ENCODE results near the gene PDLIM4.

PDLIM4 gene

GRCh38 chr5:132275367-132276220 lies 18.1 kb downstream of the PDLIM4 start:
- H3K9ac ChIP-seq (ENCODE audit: low read depth, low read length, poor library complexity): no peak overlapping the region
- no peak overlapping the region for H2BK15ac ChIP-seq (ENCODE audit: low read length)
- no peak overlapping the region for H3K4ac ChIP-seq (ENCODE audit: low read length)
- H4K8ac ChIP-seq (ENCODE audit: low read depth, low read length): no peak overlapping the region
- no peak overlapping the region for H4K91ac ChIP-seq (ENCODE audit: low read depth, low read length, poor library complexity)
- no peaks in the 10 kb centered on the region for H3K9me3 ChIP-seq (replicated peaks in 1 of 2; ENCODE audit: control insufficient read depth in 2 of 2, insufficient read depth in 1 of 2, low read depth in 1 of 2, low read length in 2 of 2)
- H3K4me3 ChIP-seq (ENCODE audit: low read length in 2 of 2): no peak overlapping the region
- no peak overlapping the region for H2AFZ ChIP-seq (ENCODE audit: low read length)
- no peaks in the 10 kb centered on the region for H3K27me3 ChIP-seq (ENCODE audit: control insufficient read depth in 3 of 3, insufficient read depth in 3 of 3, low read depth in 1 of 3, low read length in 3 of 3)
- no peak for DNase-seq (ENCODE audit: low spot score)
- H3K18ac ChIP-seq (ENCODE audit: low read length): no peak overlapping the region
- H2BK12ac ChIP-seq (ENCODE audit: low read length): no peak overlapping the region
- no peak overlapping the region for H2BK5ac ChIP-seq (ENCODE audit: low read length)
- no peak overlapping the region for H2AK5ac ChIP-seq (ENCODE audit: low read depth, low read length)
- H3K14ac ChIP-seq (ENCODE audit: low read length): no peak overlapping the region
- H3K36me3 ChIP-seq (replicated peaks in 1 of 2; ENCODE audit: control insufficient read depth in 2 of 2, insufficient read depth in 2 of 2, low read length in 2 of 2): peaks cover 0 to 2% of the 10 kb centered on the region in 2 donors
- no peak overlapping the region for H3K27ac ChIP-seq (replicated peaks; ENCODE audit: low read length)
- H3K79me1 ChIP-seq (ENCODE audit: low read depth, low read length): no peaks in the 10 kb centered on the region
- H3K23ac ChIP-seq (ENCODE audit: low read depth, low read length, poor library complexity): no peak overlapping the region
- no peak overlapping the region for H3K4me2 ChIP-seq (ENCODE audit: insufficient read depth, low read length, poor library complexity, severe bottlenecking)
- H3K4me1 ChIP-seq (ENCODE audit: control insufficient read depth in 2 of 2, insufficient read depth in 1 of 2, low read depth in 1 of 2, low read length in 2 of 2): peaks cover 6 to 8% of the 10 kb centered on the region in 2 donors
- H2BK120ac ChIP-seq (ENCODE audit: low read depth, low read length): no peak overlapping the region
- no CpG with 5 or more reads among the region's 5 CpGs for WGBS, 2 donors (ENCODE audit: extremely low coverage in 2 of 2, insufficient read length in 2 of 2, insufficient replicate concordance in 1 of 2)

- peaks cover 6 to 8% of the 10 kb centered on the region in 2 donors for H3K4me1 ChIP-seq (ENCODE audit: control insufficient read depth in 2 of 2, insufficient read depth in 1 of 2, low read depth in 1 of 2, low read length in 2 of 2)
- H3K9ac ChIP-seq (ENCODE audit: low read depth, low read length, poor library complexity): no peak overlapping the region
- no peak overlapping the region for H2AK5ac ChIP-seq (ENCODE audit: low read depth, low read length)
- no peak overlapping the region for H3K23ac ChIP-seq (ENCODE audit: low read depth, low read length, poor library complexity)
- no peaks in the 10 kb centered on the region for H3K79me1 ChIP-seq (ENCODE audit: low read depth, low read length)
- no peak for DNase-seq (ENCODE audit: low spot score)
- no peak overlapping the region for H2BK120ac ChIP-seq (ENCODE audit: low read depth, low read length)
- H3K27ac ChIP-seq (replicated peaks; ENCODE audit: low read length): no peak overlapping the region
- H3K14ac ChIP-seq (ENCODE audit: low read length): no peak overlapping the region
- H3K36me3 ChIP-seq (replicated peaks in 1 of 2; ENCODE audit: control insufficient read depth in 2 of 2, insufficient read depth in 2 of 2, low read length in 2 of 2): peaks cover 0 to under 1% of the 10 kb centered on the region in 2 donors
- H3K27me3 ChIP-seq (ENCODE audit: control insufficient read depth in 3 of 3, insufficient read depth in 3 of 3, low read depth in 1 of 3, low read length in 3 of 3): no peaks in the 10 kb centered on the region
- no peak overlapping the region for H2BK12ac ChIP-seq (ENCODE audit: low read length)
- no peak overlapping the region for H4K8ac ChIP-seq (ENCODE audit: low read depth, low read length)
- H3K4me3 ChIP-seq (ENCODE audit: low read length in 2 of 2): no peak overlapping the region
- WGBS, 2 donors (ENCODE audit: extremely low coverage in 2 of 2, insufficient read length in 2 of 2, insufficient replicate concordance in 1 of 2): no CpG with 5 or more reads among the region's 6 CpGs
- H3K4me2 ChIP-seq (ENCODE audit: insufficient read depth, low read length, poor library complexity, severe bottlenecking): no peak overlapping the region
- no peak overlapping the region for H3K18ac ChIP-seq (ENCODE audit: low read length)
- no peak overlapping the region for H3K4ac ChIP-seq (ENCODE audit: low read length)
- no peaks in the 10 kb centered on the region for H3K9me3 ChIP-seq (replicated peaks in 1 of 2; ENCODE audit: control insufficient read depth in 2 of 2, insufficient read depth in 1 of 2, low read depth in 1 of 2, low read length in 2 of 2)
- H4K91ac ChIP-seq (ENCODE audit: low read depth, low read length, poor library complexity): no peak overlapping the region
- H2BK5ac ChIP-seq (ENCODE audit: low read length): no peak overlapping the region
- no peak overlapping the region for H2AFZ ChIP-seq (ENCODE audit: low read length)
- H2BK15ac ChIP-seq (ENCODE audit: low read length): no peak overlapping the region
Observed at GRCh38 chr5:132277256-132277655, 19.8 kb downstream of the PDLIM4 start.

GRCh38 chr5:132277971-132278853 lies 20.7 kb downstream of the PDLIM4 start:
- H3K4ac ChIP-seq (ENCODE audit: low read length): no peak overlapping the region
- H4K8ac ChIP-seq (ENCODE audit: low read depth, low read length): no peak overlapping the region
- no peak overlapping the region for H3K14ac ChIP-seq (ENCODE audit: low read length)
- no peak overlapping the region for H3K18ac ChIP-seq (ENCODE audit: low read length)
- no peak for DNase-seq (ENCODE audit: low spot score)
- H3K27ac ChIP-seq (replicated peaks; ENCODE audit: low read length): no peak overlapping the region
- H2BK5ac ChIP-seq (ENCODE audit: low read length): no peak overlapping the region
- no peak overlapping the region for H4K91ac ChIP-seq (ENCODE audit: low read depth, low read length, poor library complexity)
- H3K36me3 ChIP-seq (replicated peaks in 1 of 2; ENCODE audit: control insufficient read depth in 2 of 2, insufficient read depth in 2 of 2, low read length in 2 of 2): no peaks in the 10 kb centered on the region
- no peaks in the 10 kb centered on the region for H3K27me3 ChIP-seq (ENCODE audit: control insufficient read depth in 3 of 3, insufficient read depth in 3 of 3, low read depth in 1 of 3, low read length in 3 of 3)
- H3K23ac ChIP-seq (ENCODE audit: low read depth, low read length, poor library complexity): no peak overlapping the region
- H3K79me1 ChIP-seq (ENCODE audit: low read depth, low read length): no peaks in the 10 kb centered on the region
- peaks cover 6 to 8% of the 10 kb centered on the region in 2 donors for H3K4me1 ChIP-seq (ENCODE audit: control insufficient read depth in 2 of 2, insufficient read depth in 1 of 2, low read depth in 1 of 2, low read length in 2 of 2)
- no peak overlapping the region for H2BK12ac ChIP-seq (ENCODE audit: low read length)
- H3K9me3 ChIP-seq (replicated peaks in 1 of 2; ENCODE audit: control insufficient read depth in 2 of 2, insufficient read depth in 1 of 2, low read depth in 1 of 2, low read length in 2 of 2): peaks cover 0 to 2% of the 10 kb centered on the region in 2 donors
- H2AFZ ChIP-seq (ENCODE audit: low read length): peak overlapping the region; percentile 40
- H2BK120ac ChIP-seq (ENCODE audit: low read depth, low read length): no peak overlapping the region
- H3K4me3 ChIP-seq (ENCODE audit: low read length in 2 of 2): no peak overlapping the region
- no peak overlapping the region for H2AK5ac ChIP-seq (ENCODE audit: low read depth, low read length)
- no CpG with 5 or more reads among the region's 6 CpGs for WGBS, 2 donors (ENCODE audit: extremely low coverage in 2 of 2, insufficient read length in 2 of 2, insufficient replicate concordance in 1 of 2)
- no peak overlapping the region for H3K4me2 ChIP-seq (ENCODE audit: insufficient read depth, low read length, poor library complexity, severe bottlenecking)
- H2BK15ac ChIP-seq (ENCODE audit: low read length): no peak overlapping the region
- H3K9ac ChIP-seq (ENCODE audit: low read depth, low read length, poor library complexity): no peak overlapping the region

GRCh38 chr5:132279801-132280200 lies 22.3 kb downstream of the PDLIM4 start:
- H2BK12ac ChIP-seq (ENCODE audit: low read length): no peak overlapping the region
- no peak overlapping the region for H3K4ac ChIP-seq (ENCODE audit: low read length)
- WGBS, 2 donors (ENCODE audit: extremely low coverage in 2 of 2, insufficient read length in 2 of 2, insufficient replicate concordance in 1 of 2): no CpG with 5 or more reads among the region's 3 CpGs

More at GRCh38 chr5:132279801-132280200, 22.3 kb downstream of the PDLIM4 start:
- peaks cover 0 to 2% of the 10 kb centered on the region in 2 donors for H3K9me3 ChIP-seq (replicated peaks in 1 of 2; ENCODE audit: control insufficient read depth in 2 of 2, insufficient read depth in 1 of 2, low read depth in 1 of 2, low read length in 2 of 2)
- H3K23ac ChIP-seq (ENCODE audit: low read depth, low read length, poor library complexity): no peak overlapping the region
- H3K4me3 ChIP-seq (ENCODE audit: low read length in 2 of 2): no peak overlapping the region
- H2BK120ac ChIP-seq (ENCODE audit: low read depth, low read length): no peak overlapping the region
- no peak overlapping the region for H3K9ac ChIP-seq (ENCODE audit: low read depth, low read length, poor library complexity)
- no peak overlapping the region for H3K18ac ChIP-seq (ENCODE audit: low read length)
- H2BK15ac ChIP-seq (ENCODE audit: low read length): no peak overlapping the region
- no peak overlapping the region for H3K4me2 ChIP-seq (ENCODE audit: insufficient read depth, low read length, poor library complexity, severe bottlenecking)
- no peak overlapping the region for H3K27ac ChIP-seq (replicated peaks; ENCODE audit: low read length)
- no peaks in the 10 kb centered on the region for H3K36me3 ChIP-seq (replicated peaks in 1 of 2; ENCODE audit: control insufficient read depth in 2 of 2, insufficient read depth in 2 of 2, low read length in 2 of 2)
- no peak overlapping the region for H2BK5ac ChIP-seq (ENCODE audit: low read length)
- peaks cover 6 to 8% of the 10 kb centered on the region in 2 donors for H3K4me1 ChIP-seq (ENCODE audit: control insufficient read depth in 2 of 2, insufficient read depth in 1 of 2, low read depth in 1 of 2, low read length in 2 of 2)
- no peak for DNase-seq (ENCODE audit: low spot score)
- no peak overlapping the region for H4K8ac ChIP-seq (ENCODE audit: low read depth, low read length)
- H2AK5ac ChIP-seq (ENCODE audit: low read depth, low read length): no peak overlapping the region
- H3K14ac ChIP-seq (ENCODE audit: low read length): no peak overlapping the region
- H4K91ac ChIP-seq (ENCODE audit: low read depth, low read length, poor library complexity): no peak overlapping the region
- H3K79me1 ChIP-seq (ENCODE audit: low read depth, low read length): no peaks in the 10 kb centered on the region
- H2AFZ ChIP-seq (ENCODE audit: low read length): no peak overlapping the region
- no peaks in the 10 kb centered on the region for H3K27me3 ChIP-seq (ENCODE audit: control insufficient read depth in 3 of 3, insufficient read depth in 3 of 3, low read depth in 1 of 3, low read length in 3 of 3)
